ENCODE data around the gene SV2B.
A peak's percentile ranks its signal among the peaks of the same experiment; 100 is the strongest.

Gene SV2B

GRCh38 chr15:91128016-91128415 lies 28.0 kb downstream of the SV2B start:
- H2AFZ ChIP-seq (ENCODE audit: low read depth), result no peak overlapping the region
- no peaks in the 10 kb centered on the region for H3K36me3 ChIP-seq (ENCODE audit: insufficient read depth)
- H3K27me3 ChIP-seq (ENCODE audit: insufficient read depth, low read depth), result no peaks in the 10 kb centered on the region
- no peak overlapping the region for H3K4me3 ChIP-seq (IDR thresholded peaks at IDR 0.05; ENCODE audit: insufficient read depth, low read depth, low read length)
- TF ChIP-seq CTCF (conservative IDR thresholded peaks at IDR 0.05; ENCODE audit: low read depth, low read length), result no peak
- no peaks in the 10 kb centered on the region for H3K4me1 ChIP-seq (ENCODE audit: low read depth, poor library complexity, severe bottlenecking)
- H3K9ac ChIP-seq, result no peak overlapping the region
- H3K27ac ChIP-seq, result no peak overlapping the region
- no peaks in the 10 kb centered on the region for H3K79me2 ChIP-seq (ENCODE audit: insufficient read depth, low read depth)
- H3K4me2 ChIP-seq, result no peak overlapping the region
- H4K20me1 ChIP-seq (ENCODE audit: insufficient read depth), result no peaks in the 10 kb centered on the region

- no peaks in the 10 kb centered on the region for H3K27me3 ChIP-seq (ENCODE audit: insufficient read depth, low read depth)
- H3K4me3 ChIP-seq (IDR thresholded peaks at IDR 0.05; ENCODE audit: insufficient read depth, low read depth, low read length), result no peak overlapping the region
- no peaks in the 10 kb centered on the region for H4K20me1 ChIP-seq (ENCODE audit: insufficient read depth)
- no peak overlapping the region for H3K27ac ChIP-seq
- H2AFZ ChIP-seq (ENCODE audit: low read depth), result no peak overlapping the region
- H3K9ac ChIP-seq, result no peak overlapping the region
- H3K36me3 ChIP-seq (ENCODE audit: insufficient read depth), result no peaks in the 10 kb centered on the region
- H3K79me2 ChIP-seq (ENCODE audit: insufficient read depth, low read depth), result no peaks in the 10 kb centered on the region
- H3K4me2 ChIP-seq, result no peak overlapping the region
- TF ChIP-seq CTCF (conservative IDR thresholded peaks at IDR 0.05; ENCODE audit: low read depth, low read length), result no peak
- no peaks in the 10 kb centered on the region for H3K4me1 ChIP-seq (ENCODE audit: low read depth, poor library complexity, severe bottlenecking)
Measured at GRCh38 chr15:91129436-91129835, 29.4 kb downstream of the SV2B start.

GRCh38 chr15:91132079-91132478 lies 32.0 kb downstream of the SV2B start:
- Histone ChIP-seq H3K4me1 (ENCODE audit: low read depth, poor library complexity, severe bottlenecking) (peaks cover 19% of the 10 kb centered on the region), H3K4me2 (peak overlapping the region; percentile 46), H3K27ac (no peak overlapping the region), H3K4me3 (IDR thresholded peaks at IDR 0.05; ENCODE audit: insufficient read depth, low read depth, low read length) (no peak overlapping the region), H3K79me2 (ENCODE audit: insufficient read depth, low read depth) (no peaks in the 10 kb centered on the region), H4K20me1 (ENCODE audit: insufficient read depth) (no peaks in the 10 kb centered on the region), H3K27me3 (ENCODE audit: insufficient read depth, low read depth) (no peaks in the 10 kb centered on the region), H3K36me3 (ENCODE audit: insufficient read depth) (no peaks in the 10 kb centered on the region), H3K9ac (no peak overlapping the region), H2AFZ (ENCODE audit: low read depth) (peak overlapping the region; percentile 19)
- TF ChIP-seq CTCF (conservative IDR thresholded peaks at IDR 0.05; ENCODE audit: low read depth, low read length), result no peak

DNA sequence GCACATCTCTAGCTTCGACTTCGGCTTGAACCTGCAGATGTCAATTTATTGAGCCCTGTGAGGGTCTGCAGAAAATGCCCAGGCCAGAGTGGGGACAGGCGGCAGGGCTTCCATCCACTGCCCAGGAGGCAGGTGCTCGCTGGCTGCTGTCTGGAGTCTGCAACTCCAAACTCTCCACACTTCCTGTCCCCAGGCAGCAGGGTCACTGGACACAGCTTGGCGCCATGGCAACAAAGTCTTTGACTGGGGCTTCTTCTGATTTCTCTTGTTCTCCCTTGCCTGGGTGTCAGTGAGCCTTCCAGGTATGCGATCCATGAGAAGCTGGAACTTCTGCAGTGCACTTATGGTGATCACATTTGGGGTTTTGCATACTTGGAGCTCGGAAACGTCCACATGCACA lies 33.5 kb downstream of the SV2B start:
- Histone ChIP-seq H3K36me3 (ENCODE audit: insufficient read depth) (no peaks in the 10 kb centered on the region), H3K27me3 (ENCODE audit: insufficient read depth, low read depth) (no peaks in the 10 kb centered on the region), H3K79me2 (ENCODE audit: insufficient read depth, low read depth) (no peaks in the 10 kb centered on the region), H4K20me1 (ENCODE audit: insufficient read depth) (no peaks in the 10 kb centered on the region), H2AFZ (ENCODE audit: low read depth) (no peak overlapping the region), H3K27ac (no peak overlapping the region), H3K9ac (no peak overlapping the region), H3K4me2 (no peak overlapping the region), H3K4me3 (IDR thresholded peaks at IDR 0.05; ENCODE audit: insufficient read depth, low read depth, low read length) (no peak overlapping the region), H3K4me1 (ENCODE audit: low read depth, poor library complexity, severe bottlenecking) (peaks cover 19% of the 10 kb centered on the region)
- no peak for TF ChIP-seq CTCF (conservative IDR thresholded peaks at IDR 0.05; ENCODE audit: low read depth, low read length)
